Stimulated activated naive CD8-positive, alpha-beta T cell treated with anti-CD3 and anti-CD28 coated beads, Interleukin-15, amount 100 ng/mL, for 72 hours (primary cell): ENCODE data around the gene PRIMA1.

Experiments used
- ATAC-seq: fragments of 150-1000 bp; cut with Tn5 transposase; 2 replicates; pipeline ENCODE4 v1.10.0; 2021; ENCODE audit warnings: mild to moderate bottlenecking, moderate library complexity
- DNase-seq, 2 donors: peaks; one replicate each; pipeline ENCODE4 v3.0.0; 2021 to 2022
- H3K27ac Mint-ChIP-seq, 2 donors: one replicate each; pipeline ENCODE4 v1.8.0; 2022; ENCODE audit warnings: mild to moderate bottlenecking in 2 of 2, mixed read lengths in 2 of 2, moderate library complexity in 2 of 2
- H3K27me3 Mint-ChIP-seq: one replicate; pipeline ENCODE4 v1.8.0; 2022; ENCODE audit warnings: mixed read lengths
- H3K4me1 Mint-ChIP-seq: one replicate; pipeline ENCODE4 v1.8.0; 2022; ENCODE audit warnings: mild to moderate bottlenecking, mixed read lengths
- H3K4me3 Mint-ChIP-seq, 2 donors: one replicate each; pipeline ENCODE4 v1.8.0; 2022; ENCODE audit warnings: mild to moderate bottlenecking in 2 of 2, mixed read lengths in 2 of 2, moderate library complexity in 1 of 2
- H3K9me3 Mint-ChIP-seq, 2 donors: one replicate each; pipeline ENCODE4 v1.8.0; 2022; ENCODE audit warnings: mixed read lengths in 2 of 2

Gene PRIMA1

DNA sequence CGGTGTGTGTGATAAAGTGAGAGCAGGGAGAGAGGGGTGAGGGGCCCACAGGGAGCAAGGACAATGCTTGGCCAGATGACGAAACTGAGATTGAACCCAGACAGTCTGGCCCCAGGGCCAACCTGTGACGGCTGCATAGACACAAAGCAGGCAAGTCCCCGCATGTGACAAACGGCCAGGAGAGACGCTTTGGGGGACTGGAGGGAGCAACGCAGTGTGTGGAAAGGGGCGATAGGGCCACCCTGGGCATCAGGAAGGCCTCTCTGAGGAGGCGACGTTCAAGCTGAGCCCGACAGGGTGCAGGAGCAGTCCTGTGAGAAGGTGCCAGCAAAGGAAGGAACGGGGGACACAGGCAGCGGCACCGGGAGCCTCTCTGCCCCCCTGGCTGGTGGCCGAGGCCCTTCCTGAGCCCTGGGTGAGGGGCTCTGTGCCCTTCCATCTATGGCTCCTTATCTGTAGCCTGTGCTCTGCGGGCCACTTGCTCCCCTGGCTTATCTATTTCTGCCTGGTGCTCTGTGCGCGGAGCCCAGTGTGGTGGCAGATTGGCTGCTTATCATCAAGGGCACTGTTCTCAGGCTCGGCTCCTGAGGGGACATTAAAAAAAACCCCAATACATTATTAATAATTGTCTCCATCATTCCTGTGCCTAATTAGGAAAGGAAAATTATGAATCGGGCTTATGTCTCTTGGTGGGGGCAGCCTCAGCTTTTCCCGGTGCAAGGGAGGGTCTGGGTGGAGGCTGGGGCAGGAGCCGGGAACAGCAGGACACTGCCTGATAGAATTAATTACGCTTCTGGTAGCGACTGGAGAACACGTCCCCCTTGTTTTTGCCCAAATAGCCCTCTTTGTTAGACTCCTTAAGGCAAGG lies 39.8 kb downstream of the PRIMA1 start:
- DNase-seq (no peak), ATAC-seq (no peak)
- H3K9me3 Mint-ChIP-seq: no peaks in the 10 kb centered on the region
- H3K27ac Mint-ChIP-seq: no peak overlapping the region
- no peak overlapping the region for H3K4me3 Mint-ChIP-seq
- H3K27me3 Mint-ChIP-seq: peaks cover 10% of the 10 kb centered on the region
- H3K4me1 Mint-ChIP-seq: no peaks in the 10 kb centered on the region

DNA sequence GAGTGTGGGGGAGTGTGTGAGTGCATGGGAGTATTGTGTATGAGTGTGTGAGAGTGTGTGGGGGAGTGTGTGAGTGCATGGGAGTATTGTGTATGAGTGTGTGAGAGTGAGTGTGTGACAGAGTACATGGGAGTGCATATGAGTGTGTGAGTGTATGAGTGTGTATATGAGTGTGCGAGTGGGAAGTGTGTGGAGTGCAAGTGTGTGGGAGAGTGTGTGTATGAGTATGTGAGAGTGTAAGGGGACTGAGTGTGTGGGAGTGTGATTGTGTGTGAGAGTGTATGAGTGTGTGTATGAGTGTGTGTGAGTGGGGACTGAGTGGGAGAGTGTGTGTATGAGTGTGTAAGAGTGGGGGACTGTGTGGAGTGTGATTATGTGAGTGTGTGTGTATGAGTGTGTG lies 40.7 kb downstream of the PRIMA1 start:
- peaks cover 10% of the 10 kb centered on the region for H3K27me3 Mint-ChIP-seq
- no peak for ATAC-seq
- no peaks in the 10 kb centered on the region for H3K4me1 Mint-ChIP-seq
- H3K27ac Mint-ChIP-seq: no peak overlapping the region
- H3K9me3 Mint-ChIP-seq: no peaks in the 10 kb centered on the region
- no peak overlapping the region for H3K4me3 Mint-ChIP-seq
- no peak for DNase-seq

- no peaks in the 10 kb centered on the region for H3K4me1 Mint-ChIP-seq
- no peaks in the 10 kb centered on the region for H3K9me3 Mint-ChIP-seq
- DNase-seq (no peak), ATAC-seq (no peak)
- peaks cover 10% of the 10 kb centered on the region for H3K27me3 Mint-ChIP-seq
- no peak overlapping the region for H3K27ac Mint-ChIP-seq
- no peak overlapping the region for H3K4me3 Mint-ChIP-seq
These were observed 41.2 kb downstream of the PRIMA1 start for GRCh38 chr14:93747102-93747501.

- Mint-ChIP-seq H3K4me3 (no peak overlapping the region), H3K9me3 (no peaks in the 10 kb centered on the region), H3K27me3 (peaks cover 10% of the 10 kb centered on the region), H3K27ac (no peak overlapping the region), H3K4me1 (no peaks in the 10 kb centered on the region)
- ATAC-seq (no peak), DNase-seq (no peak)
These were observed 42.5 kb downstream of the PRIMA1 start for GRCh38 chr14:93745603-93746273.

DNA sequence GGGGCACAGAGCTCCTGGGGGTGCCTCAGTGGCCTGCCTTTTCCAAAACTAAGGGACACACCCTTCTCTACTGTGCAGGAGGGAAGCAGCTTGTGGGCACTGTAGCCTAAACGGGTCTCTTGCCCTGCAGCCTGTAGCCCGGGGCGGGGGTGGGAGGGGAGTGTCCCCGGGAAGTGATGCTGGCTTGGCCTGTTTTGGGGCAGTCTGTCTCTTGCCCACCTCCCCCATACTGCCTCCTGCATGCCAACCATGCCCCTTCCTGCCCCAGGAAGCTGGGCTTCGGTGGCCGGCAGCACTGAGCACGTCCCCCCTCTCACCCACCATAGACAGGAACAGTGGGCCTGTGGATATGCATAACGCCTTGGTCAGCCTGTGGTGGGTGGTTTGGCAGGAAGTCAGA lies 43.4 kb downstream of the PRIMA1 start:
- no peak overlapping the region for H3K27ac Mint-ChIP-seq
- ATAC-seq (no peak), DNase-seq (no peak)
- no peaks in the 10 kb centered on the region for H3K4me1 Mint-ChIP-seq
- no peaks in the 10 kb centered on the region for H3K9me3 Mint-ChIP-seq
- H3K27me3 Mint-ChIP-seq: peaks cover 10% of the 10 kb centered on the region
- no peak overlapping the region for H3K4me3 Mint-ChIP-seq

DNA sequence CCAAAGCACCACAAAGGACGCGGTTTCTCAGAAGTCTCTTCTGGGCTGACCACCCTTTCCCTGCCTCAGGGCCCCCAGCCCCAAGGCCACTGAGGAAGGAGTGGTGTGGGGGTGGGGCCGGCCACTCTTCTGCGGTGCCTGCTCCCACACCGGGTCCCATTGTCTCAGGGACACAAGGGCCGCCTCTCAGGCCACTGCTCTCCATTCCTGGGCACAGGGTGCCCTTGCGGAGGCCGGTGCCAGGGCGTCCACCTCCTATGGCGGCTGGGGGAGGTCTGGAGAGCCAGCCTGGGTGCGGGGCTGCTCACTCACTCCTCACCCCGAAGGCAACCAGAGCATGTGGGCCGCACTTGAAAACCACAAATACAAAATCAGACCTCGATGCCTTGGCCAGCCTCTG lies 44.1 kb downstream of the PRIMA1 start:
- ATAC-seq (no peak), DNase-seq (no peak)
- Mint-ChIP-seq H3K4me1 (no peaks in the 10 kb centered on the region), H3K27ac (no peak overlapping the region), H3K27me3 (peaks cover 10% of the 10 kb centered on the region), H3K9me3 (no peaks in the 10 kb centered on the region), H3K4me3 (no peak overlapping the region)

- Mint-ChIP-seq H3K27ac (peak overlapping the region in 1 of 2 donors; percentile 30), H3K4me3 (no peak overlapping the region), H3K4me1 (no peaks in the 10 kb centered on the region), H3K27me3 (peaks cover 10% of the 10 kb centered on the region), H3K9me3 (no peaks in the 10 kb centered on the region)
- DNase-seq (no peak), ATAC-seq (no peak)
These were observed 44.8 kb downstream of the PRIMA1 start for GRCh38 chr14:93743270-93744060.

GRCh38 chr14:93742761-93743160 lies 45.5 kb downstream of the PRIMA1 start:
- H3K4me1 Mint-ChIP-seq: no peaks in the 10 kb centered on the region
- H3K27ac Mint-ChIP-seq: no peak overlapping the region
- H3K27me3 Mint-ChIP-seq: peaks cover 10% of the 10 kb centered on the region
- H3K9me3 Mint-ChIP-seq: no peaks in the 10 kb centered on the region
- H3K4me3 Mint-ChIP-seq: no peak overlapping the region
- DNase-seq (no peak), ATAC-seq (no peak)

DNA sequence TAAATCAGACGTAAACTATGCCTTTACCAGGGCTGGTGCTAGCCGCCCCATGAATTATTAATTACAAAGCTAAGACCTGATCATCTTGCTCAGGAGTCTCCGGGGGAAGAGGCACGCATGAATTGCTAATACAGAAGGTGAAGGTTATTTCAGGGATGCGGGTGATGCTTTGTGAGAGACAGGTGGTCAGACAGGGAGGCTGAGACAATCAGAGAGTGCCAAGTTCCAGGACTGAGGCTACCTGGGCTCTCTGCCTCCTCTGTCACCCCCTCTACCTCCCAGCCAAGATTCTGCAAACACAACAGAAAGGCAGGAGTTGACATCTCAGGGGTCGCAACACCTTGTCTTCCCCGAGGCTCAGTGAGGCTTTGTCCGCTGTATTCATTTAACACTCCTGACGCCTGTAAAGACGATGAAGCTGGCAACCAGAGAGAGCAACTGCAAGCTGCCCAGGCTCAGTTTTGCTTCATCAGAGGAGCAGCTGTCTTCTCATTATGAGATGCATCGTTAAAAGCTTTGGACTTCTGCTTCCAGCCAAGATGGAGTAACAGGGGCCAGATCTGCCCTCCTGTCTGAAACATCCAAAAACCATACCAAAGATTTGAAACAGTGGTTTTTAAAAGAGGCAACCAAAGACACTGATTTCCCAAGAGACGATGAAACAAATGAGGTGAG lies 46.6 kb downstream of the PRIMA1 start:
- H3K27ac Mint-ChIP-seq: no peak overlapping the region
- no peaks in the 10 kb centered on the region for H3K4me1 Mint-ChIP-seq
- DNase-seq (no peak), ATAC-seq (no peak)
- peaks cover 18% of the 10 kb centered on the region for H3K27me3 Mint-ChIP-seq
- H3K9me3 Mint-ChIP-seq: no peaks in the 10 kb centered on the region
- no peak overlapping the region for H3K4me3 Mint-ChIP-seq

DNA sequence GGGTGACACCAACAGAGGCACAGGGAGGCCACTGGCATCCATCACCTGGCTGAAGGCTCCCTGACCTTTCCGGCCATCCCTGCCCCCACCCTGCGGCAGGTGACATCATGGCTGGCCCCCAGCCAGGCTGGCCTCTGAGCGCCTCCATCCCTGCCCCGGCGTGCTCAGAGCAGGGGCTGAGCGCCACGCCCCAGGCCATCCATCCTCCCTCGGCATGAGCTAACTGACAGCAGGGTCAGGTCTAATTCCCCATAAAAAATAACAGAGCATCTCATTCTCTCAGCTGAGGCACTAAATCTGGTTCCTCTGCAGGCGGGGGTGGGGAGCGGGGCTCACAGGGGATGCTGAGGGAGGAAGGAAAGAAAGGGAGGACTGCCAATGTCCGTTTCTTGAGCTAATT lies 50.7 kb downstream of the PRIMA1 start:
- H3K27ac Mint-ChIP-seq: no peak overlapping the region
- no peaks in the 10 kb centered on the region for H3K9me3 Mint-ChIP-seq
- H3K4me1 Mint-ChIP-seq: no peaks in the 10 kb centered on the region
- DNase-seq (no peak), ATAC-seq (no peak)
- peaks cover 10% of the 10 kb centered on the region for H3K27me3 Mint-ChIP-seq
- no peak overlapping the region for H3K4me3 Mint-ChIP-seq

- Mint-ChIP-seq H3K4me1 (no peaks in the 10 kb centered on the region), H3K27ac (no peak overlapping the region), H3K4me3 (no peak overlapping the region), H3K27me3 (peaks cover 10% of the 10 kb centered on the region), H3K9me3 (no peaks in the 10 kb centered on the region)
- ATAC-seq: no peak
- no peak for DNase-seq
These were observed 51.8 kb downstream of the PRIMA1 start for GRCh38 chr14:93736378-93737014.

DNA sequence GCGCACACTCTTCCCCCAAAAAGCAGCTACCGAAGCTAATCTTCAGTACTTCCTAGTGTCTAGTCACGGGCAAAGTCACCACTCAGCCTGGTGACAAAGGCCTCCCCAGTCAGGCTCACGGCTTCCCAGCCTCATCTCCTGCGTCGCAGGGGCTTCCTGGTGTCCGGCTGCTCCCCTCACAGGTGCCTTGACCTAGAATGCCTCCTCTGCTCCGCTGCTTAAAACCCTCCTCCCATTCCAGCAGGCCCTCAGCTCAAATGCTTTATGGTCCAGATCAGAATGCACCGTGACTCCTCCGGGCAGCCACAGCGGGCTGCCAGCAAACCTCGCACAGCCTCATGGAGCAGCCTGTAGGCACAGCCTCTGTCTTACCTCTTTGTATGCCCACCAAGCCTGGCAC lies 53.1 kb downstream of the PRIMA1 start:
- no peak overlapping the region for H3K4me3 Mint-ChIP-seq
- H3K4me1 Mint-ChIP-seq: no peaks in the 10 kb centered on the region
- ATAC-seq (no peak), DNase-seq (no peak)
- no peak overlapping the region for H3K27ac Mint-ChIP-seq
- H3K9me3 Mint-ChIP-seq: no peaks in the 10 kb centered on the region
- H3K27me3 Mint-ChIP-seq: peaks cover 10% of the 10 kb centered on the region

DNA sequence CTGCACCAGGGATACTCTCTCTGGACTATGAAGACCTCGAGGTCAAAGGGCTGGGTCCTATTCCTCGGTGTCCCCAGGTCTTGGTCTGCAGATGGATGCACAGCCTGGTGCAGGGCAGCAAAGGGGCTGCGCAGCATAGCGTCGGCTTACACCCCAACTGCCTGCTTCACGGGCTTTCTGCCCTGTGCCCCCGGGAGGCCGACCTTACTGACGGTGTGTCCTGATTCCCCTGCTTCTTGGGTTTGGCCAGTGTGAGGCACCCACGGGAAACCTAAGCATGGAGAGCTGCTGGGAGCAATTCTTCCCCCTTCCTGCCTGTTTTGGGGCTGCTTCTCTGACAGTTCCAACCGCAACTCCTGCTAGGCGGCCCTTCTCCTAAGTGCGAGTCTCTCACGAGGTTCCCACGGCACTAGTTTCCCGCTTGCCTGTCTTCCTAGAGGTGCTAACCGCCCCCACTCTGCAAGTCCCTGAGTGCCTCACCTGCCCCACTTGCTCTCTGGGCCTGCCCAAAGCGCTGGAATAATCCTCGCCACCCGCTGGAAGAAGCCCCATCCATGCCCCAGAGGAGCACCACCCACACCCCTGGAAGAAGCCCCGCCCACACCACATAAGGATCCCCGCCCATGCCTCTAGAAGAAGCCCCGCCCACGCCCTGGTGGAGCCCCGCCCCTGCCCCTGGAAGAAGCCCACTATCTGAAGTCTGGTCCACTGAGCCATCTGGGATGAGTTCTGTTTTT lies 54.0 kb downstream of the PRIMA1 start:
- Mint-ChIP-seq H3K4me1 (no peaks in the 10 kb centered on the region), H3K27me3 (peaks cover 10% of the 10 kb centered on the region), H3K4me3 (no peak overlapping the region), H3K27ac (peak overlapping the region in 1 of 2 donors; percentile 31), H3K9me3 (no peaks in the 10 kb centered on the region)
- ATAC-seq (no peak), DNase-seq (no peak)

DNA sequence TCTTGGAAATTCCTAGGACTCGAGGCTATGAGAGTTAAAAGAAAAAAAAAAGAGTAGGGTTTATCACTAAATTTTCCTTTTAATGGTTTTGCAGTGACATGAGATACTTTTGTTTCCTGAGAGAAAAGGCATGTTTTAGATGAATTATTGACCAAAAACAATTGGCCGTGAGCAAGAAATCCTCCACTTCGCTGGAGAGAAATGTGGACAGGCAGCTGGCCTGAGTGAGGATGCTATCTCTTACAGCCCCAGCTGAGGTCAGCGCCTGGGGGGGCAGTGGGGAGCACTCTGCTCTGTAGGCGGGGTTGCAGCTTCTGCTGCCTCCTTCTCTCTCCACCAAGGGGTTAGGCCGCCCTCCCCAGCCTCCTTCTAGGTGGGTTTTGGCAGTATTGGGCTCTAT lies 54.7 kb downstream of the PRIMA1 start:
- H3K27me3 Mint-ChIP-seq: peaks cover 10% of the 10 kb centered on the region
- ATAC-seq (no peak), DNase-seq (no peak)
- no peaks in the 10 kb centered on the region for H3K4me1 Mint-ChIP-seq
- H3K9me3 Mint-ChIP-seq: no peaks in the 10 kb centered on the region
- no peak overlapping the region for H3K27ac Mint-ChIP-seq
- H3K4me3 Mint-ChIP-seq: no peak overlapping the region
